Measurements from ENCODE around the gene HECTD3. TPM values are rescaled to one million over a fixed set of nuclear protein-coding genes. Genes with fewer than 3 reads are reported as not detected.

HECTD3 gene
- total and polyA plus RNA-seq, 9 of the 15 experiments (the other 6 are each of a cell fraction or from before 2014, with no cell fraction given): 6.3 to 50.8 (median 18.9) TPM

- TF ChIP-seq SIRT6 (IDR thresholded peaks at IDR 0.05; ENCODE audit: low read depth, low read length): no peak
- no peak for TF ChIP-seq AFF1 (IDR thresholded peaks at IDR 0.05; ENCODE audit: low read depth in 1 of 2, partially characterized antibody in 2 of 2)
- TF ChIP-seq ZNF75A (CRISPR knock-in tag; IDR thresholded peaks at IDR 0.05): no peak
- no peak for TF ChIP-seq ZNF785 (CRISPR knock-in tag; IDR thresholded peaks at IDR 0.05)
- 0 out of 2 replicates have a peak, but pooled peaks have one; percentile 4 for TF ChIP-seq DEAF1 (CRISPR knock-in tag; IDR thresholded peaks at IDR 0.05)
- no peak for TF ChIP-seq RBM25 (IDR thresholded peaks at IDR 0.05; ENCODE audit: low read depth, low read length, severe bottlenecking)
- peak; percentile 98 for TF ChIP-seq CCNT2 (IDR thresholded peaks at IDR 0.05; ENCODE audit: borderline replicate concordance, extremely low read depth, insufficient read length, low read depth, low read length)
- no peak for TF ChIP-seq BRF2 (IDR thresholded peaks at IDR 0.05; ENCODE audit: borderline replicate concordance, insufficient read depth, insufficient read length)
- no peak for TF ChIP-seq THAP12 (CRISPR knock-in tag; IDR thresholded peaks at IDR 0.05)
- no peak for TF ChIP-seq FUS (optimal IDR thresholded peaks at IDR 0.05; ENCODE audit: low read depth, low read length)
- TF ChIP-seq SMARCE1 (IDR thresholded peaks at IDR 0.05): peak; percentile 97
- no peak for TF ChIP-seq NUFIP1 (IDR thresholded peaks at IDR 0.05; ENCODE audit: partially characterized antibody)
- no peak for TF ChIP-seq RBM34 (IDR thresholded peaks at IDR 0.05; ENCODE audit: borderline replicate concordance, insufficient read depth, low read length)
- peak; percentile 96 for TF ChIP-seq L3MBTL2 (IDR thresholded peaks at IDR 0.05)
- peak; percentile 80 for TF ChIP-seq TBP (optimal IDR thresholded peaks at IDR 0.05; ENCODE audit: low read depth, low read length)
- no peak for TF ChIP-seq ZNF79 (CRISPR knock-in tag; IDR thresholded peaks at IDR 0.05; ENCODE audit: low read depth)
- no peak for TF ChIP-seq CHD1 (IDR thresholded peaks at IDR 0.05; ENCODE audit: low read length)
- TF ChIP-seq LCOR (CRISPR knock-in tag; IDR thresholded peaks at IDR 0.05): peak; percentile 86
- no peak for TF ChIP-seq ZBTB8A (IDR thresholded peaks at IDR 0.05; ENCODE audit: partially characterized antibody)
Observed at GRCh38 chr1:45012639-45013278, 1.6 kb upstream of the HECTD3 start (continued).
